Choroid plexus epithelial cell (primary cell): ENCODE data around the gene RBMS3.

Experiments used
- DNase-seq: peaks from one replicate; pipeline ENCODE4 v3.0.0-alpha.2; 2010; ENCODE audit warnings: low read depth
- H3K4me3 ChIP-seq: 2 replicates; pipeline ENCODE4 v1.5.1; 2011; ENCODE audit warnings: low read depth, mild to moderate bottlenecking, control low read depth, low read length, moderate library complexity
- TF ChIP-seq, protein P1 (sequence below): conservative IDR thresholded peaks from 2 replicates; pipeline ENCODE4 v1.5.1; 2011; ENCODE audit warnings: low read depth, mild to moderate bottlenecking, control low read depth, inconsistent platforms, low read length, moderate library complexity

The RBMS3 gene

DNA sequence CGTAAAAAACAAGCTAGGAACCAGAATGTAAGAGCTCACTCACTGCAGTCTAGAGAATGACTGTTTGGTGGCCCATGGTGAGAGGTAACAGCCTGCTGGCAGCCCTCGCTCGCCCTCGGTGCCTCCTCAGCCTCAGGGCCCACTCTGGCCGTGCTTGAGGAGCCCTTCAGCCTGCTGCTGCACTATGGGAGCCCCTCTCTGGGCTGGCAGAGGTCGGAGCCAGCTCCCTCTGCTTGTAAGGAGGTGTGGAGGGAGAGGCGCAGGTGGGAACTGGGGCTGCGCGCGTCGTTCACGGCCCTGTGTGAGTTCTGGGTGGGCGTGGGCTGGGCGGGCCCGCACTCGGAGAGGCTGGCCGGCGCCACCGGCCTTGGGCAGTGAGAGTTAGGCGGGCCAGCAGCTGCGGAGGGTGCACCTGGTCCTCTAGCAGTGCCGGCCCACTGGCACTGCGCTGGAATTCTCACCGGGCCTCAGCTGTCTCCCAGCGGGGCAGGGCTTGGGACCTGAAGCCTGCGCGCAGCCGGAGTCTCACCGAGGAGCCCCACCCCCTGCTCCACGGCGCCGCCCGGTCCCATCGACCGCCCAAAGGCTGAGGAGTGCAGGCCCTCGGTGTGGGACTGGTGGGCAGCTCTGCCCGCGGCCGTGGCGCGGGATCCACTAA lies 420.6 kb downstream of the RBMS3 start:
- no peak overlapping the region for H3K4me3 ChIP-seq
- TF ChIP-seq, protein P1, sequence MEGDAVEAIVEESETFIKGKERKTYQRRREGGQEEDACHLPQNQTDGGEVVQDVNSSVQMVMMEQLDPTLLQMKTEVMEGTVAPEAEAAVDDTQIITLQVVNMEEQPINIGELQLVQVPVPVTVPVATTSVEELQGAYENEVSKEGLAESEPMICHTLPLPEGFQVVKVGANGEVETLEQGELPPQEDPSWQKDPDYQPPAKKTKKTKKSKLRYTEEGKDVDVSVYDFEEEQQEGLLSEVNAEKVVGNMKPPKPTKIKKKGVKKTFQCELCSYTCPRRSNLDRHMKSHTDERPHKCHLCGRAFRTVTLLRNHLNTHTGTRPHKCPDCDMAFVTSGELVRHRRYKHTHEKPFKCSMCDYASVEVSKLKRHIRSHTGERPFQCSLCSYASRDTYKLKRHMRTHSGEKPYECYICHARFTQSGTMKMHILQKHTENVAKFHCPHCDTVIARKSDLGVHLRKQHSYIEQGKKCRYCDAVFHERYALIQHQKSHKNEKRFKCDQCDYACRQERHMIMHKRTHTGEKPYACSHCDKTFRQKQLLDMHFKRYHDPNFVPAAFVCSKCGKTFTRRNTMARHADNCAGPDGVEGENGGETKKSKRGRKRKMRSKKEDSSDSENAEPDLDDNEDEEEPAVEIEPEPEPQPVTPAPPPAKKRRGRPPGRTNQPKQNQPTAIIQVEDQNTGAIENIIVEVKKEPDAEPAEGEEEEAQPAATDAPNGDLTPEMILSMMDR = no peak
- no peak for DNase-seq

DNA sequence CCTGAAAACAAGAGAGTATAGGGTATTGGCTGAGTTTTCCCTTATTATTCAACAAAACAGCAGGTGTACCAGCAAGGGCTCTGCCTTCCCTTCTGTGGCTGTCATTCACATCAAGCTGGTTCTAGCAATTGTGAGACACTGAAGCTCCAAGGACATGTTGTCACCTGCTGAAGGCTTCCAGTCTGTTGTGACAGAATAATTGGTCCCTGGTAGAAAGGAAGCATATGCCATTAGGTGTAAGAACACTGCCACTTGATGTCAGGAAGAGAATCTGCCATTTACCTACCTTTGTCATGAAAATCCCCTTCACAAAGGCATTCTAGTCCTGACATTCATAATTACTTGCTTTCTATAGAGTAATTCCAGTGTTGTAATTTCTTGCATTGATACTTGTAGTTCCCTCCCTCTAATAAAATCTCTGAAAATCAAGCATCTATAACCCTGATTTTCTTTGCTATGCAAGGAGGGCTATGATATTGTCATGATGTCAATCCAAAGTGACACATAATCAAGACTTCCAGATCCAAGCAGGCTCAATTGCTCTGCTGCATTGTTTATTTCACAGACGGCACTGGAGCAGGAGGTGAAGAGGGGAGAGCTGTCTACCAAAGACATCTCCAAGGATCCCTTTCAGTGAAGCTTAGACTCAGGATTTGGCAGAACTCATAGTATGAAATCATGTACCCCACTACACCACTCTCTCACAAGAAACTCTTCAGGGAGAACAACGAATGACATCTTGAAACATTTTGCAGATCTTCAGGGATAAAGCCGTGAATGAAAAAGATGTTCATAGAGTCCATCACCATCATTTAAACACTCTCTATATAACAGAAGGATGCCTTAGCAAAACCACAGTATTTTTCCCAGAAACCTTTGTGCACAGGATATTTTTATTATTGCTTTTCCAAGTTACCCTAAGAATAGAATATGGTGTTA lies 425.3 kb downstream of the RBMS3 start:
- TF ChIP-seq, protein P1 = no peak
- no peak overlapping the region for H3K4me3 ChIP-seq
- DNase-seq = no peak

DNA sequence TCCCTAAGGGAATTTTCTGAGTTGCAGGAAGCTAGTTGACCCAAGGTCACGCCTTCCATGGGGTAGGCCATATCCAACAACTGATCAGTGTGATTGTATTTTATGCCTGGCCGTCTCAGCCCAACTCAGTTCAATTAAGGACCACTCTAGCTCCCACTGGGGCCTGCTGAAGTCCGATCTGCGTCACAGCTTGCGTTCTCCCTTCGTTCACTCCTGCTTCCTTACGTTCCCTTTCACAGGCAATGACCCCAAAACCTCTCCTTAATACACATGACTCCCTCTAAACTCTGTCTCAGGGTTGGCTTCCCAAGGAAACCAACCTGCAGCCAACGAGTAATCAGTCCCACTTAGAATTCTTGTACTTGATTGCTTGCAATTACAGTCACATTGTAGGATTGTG lies 428.0 kb downstream of the RBMS3 start:
- TF ChIP-seq, protein P1 = no peak
- H3K4me3 ChIP-seq = no peak overlapping the region
- no peak for DNase-seq

DNA sequence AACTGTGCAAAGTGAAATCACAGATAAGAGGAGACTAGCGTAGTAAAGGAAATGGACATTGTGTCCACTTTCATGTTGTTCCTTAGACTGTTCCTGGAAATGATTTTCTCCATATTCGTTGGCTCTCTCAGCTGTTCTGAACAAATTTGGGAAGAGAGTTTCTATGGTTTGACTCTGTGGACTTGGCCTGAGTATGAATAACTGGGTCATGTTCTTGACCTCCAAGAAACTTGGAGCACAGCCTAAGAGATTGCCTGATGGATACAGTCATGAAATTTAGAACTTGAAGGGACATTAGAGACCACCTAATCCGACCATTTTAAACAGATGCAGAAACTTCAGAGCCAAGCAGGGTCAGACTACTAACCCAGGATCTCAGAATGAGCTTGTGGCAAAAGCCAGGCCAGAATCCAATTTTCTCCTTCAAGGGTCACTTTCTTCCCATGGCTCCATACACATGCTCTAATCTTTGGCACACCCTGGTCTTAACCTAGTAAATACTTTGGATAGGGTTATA lies 430.4 kb downstream of the RBMS3 start:
- no peak for DNase-seq
- TF ChIP-seq, protein P1 = no peak
- no peak overlapping the region for H3K4me3 ChIP-seq

DNA sequence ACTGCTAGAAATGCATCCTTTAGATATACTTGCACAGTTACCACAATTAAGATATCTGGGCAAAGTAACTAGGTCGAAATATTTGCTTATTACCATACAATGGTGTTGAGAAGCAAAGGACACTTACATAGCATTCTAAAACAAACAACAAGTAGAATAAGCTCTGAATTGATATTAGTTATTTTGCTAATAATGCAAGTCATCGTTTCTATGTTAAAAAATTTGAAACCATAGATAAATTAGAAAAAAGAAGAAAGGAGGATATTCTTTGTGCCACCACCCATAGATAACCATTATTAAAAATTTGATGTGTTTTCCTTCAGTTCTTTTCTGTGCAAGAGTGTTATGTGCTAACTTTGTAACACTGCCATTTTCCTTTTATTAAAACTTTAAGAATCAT lies 435.3 kb downstream of the RBMS3 start:
- DNase-seq = no peak
- H3K4me3 ChIP-seq = no peak overlapping the region
- TF ChIP-seq, protein P1 = no peak

DNA sequence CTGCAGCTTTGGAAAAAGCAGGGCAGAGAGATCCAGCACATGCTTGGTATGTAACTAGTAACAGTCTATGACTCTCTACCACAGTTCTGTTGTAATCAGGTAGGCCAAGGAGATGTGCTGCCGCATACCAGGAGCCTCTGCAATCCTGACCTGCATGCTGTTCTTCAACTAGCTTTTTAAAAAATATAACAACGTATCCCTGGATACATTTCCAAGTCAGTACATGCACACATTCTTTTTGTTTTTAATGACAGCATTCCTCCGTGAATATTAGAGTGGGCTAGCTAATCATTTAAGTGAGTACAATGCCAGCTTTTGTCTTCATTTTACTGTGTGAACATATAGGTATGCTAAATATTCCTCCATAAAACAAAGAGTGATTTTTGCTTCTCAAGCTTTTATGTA lies 437.8 kb downstream of the RBMS3 start:
- peak; percentile 69 for DNase-seq
- TF ChIP-seq, protein P1 = no peak
- no peak overlapping the region for H3K4me3 ChIP-seq
